ENCODE results near the gene NAA60. TPM values are rescaled to one million over a fixed set of nuclear protein-coding genes. Genes with fewer than 3 reads are reported as not detected.

The NAA60 gene
- total and polyA plus RNA-seq, 2 donors from 2014 or later: 51.6 to 66.6 TPM

DNA sequence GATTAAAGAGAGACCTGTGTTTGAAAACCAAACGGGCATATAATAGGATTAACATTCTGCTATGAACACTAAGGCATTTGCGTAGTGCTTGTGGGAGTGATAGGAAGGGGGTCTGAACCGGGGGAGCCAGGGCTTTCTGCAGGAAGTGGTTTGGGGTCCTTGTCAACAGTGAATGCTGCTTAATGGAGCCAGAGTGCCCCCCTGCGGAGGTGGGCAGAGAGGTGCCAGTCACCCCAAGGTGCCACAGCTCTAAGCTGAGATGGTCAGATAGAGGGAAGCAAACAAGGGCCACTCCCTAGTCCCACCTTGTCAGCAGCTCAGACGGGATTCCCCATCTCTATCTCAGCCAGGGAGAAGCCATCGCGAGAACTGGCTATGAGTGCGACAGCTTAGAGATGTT is 17.7 kb downstream of the NAA60 start:
- Histone ChIP-seq H3K27ac (ENCODE audit: low read depth in 2 of 2, low read length in 2 of 2) (peak overlapping the region in 1 of 2 donors; percentile 28), H3K4me3 (ENCODE audit: low read length in 3 of 3) (peak overlapping the region in 1 of 3 donors; percentile 90)
- no peak for FAIRE-seq

DNA sequence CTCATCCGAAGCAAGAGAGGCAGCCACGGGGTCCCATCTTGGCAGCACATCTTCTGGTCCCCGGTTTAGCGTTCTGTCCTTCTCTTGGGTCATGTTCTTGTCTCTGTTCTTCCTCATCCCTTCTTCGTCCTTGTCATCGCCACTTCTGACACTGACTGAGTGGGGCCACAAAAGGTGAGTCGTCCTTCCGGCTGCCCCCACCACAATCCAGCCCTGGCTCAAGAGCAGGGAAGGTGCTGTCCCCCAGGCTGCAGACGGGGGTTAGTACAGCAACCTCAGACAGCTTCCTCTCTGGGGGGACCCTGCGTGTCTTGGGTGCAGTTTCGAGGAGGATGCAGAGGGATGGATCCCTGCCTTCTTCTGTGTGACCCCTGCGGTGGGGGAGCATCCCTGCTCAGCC is 21.8 kb downstream of the NAA60 start:
- intact Hi-C loops (cut with DNase I): no loop called here
- Histone ChIP-seq H3K4me1 (ENCODE audit: control insufficient read depth in 2 of 3, insufficient read depth in 2 of 3, low read depth in 1 of 3, low read length in 3 of 3) (peaks cover 0 to 56% (median 18%) of the 10 kb centered on the region in 3 donors), H3K9me3 (ENCODE audit: control insufficient read depth in 2 of 3, insufficient read depth in 1 of 3, low read length in 3 of 3) (no peaks in the 10 kb centered on the region), H3K9ac (ENCODE audit: low read length in 3 of 3) (no peak overlapping the region), H3K27ac (ENCODE audit: low read depth in 2 of 2, low read length in 2 of 2) (no peak overlapping the region), H3K4me3 (ENCODE audit: low read length in 3 of 3) (no peak overlapping the region), H3K27me3 (ENCODE audit: control insufficient read depth, insufficient read depth, low read length) (no peaks in the 10 kb centered on the region), H3K36me3 (ENCODE audit: control insufficient read depth in 2 of 3, insufficient read depth in 3 of 3, low read length in 3 of 3) (peaks cover 2 to 16% (median 9%) of the 10 kb centered on the region in 3 donors)
- DNase-seq (peak in 1 of 5 donors; percentile 43), FAIRE-seq (no peak)
- TF ChIP-seq, protein P1, sequence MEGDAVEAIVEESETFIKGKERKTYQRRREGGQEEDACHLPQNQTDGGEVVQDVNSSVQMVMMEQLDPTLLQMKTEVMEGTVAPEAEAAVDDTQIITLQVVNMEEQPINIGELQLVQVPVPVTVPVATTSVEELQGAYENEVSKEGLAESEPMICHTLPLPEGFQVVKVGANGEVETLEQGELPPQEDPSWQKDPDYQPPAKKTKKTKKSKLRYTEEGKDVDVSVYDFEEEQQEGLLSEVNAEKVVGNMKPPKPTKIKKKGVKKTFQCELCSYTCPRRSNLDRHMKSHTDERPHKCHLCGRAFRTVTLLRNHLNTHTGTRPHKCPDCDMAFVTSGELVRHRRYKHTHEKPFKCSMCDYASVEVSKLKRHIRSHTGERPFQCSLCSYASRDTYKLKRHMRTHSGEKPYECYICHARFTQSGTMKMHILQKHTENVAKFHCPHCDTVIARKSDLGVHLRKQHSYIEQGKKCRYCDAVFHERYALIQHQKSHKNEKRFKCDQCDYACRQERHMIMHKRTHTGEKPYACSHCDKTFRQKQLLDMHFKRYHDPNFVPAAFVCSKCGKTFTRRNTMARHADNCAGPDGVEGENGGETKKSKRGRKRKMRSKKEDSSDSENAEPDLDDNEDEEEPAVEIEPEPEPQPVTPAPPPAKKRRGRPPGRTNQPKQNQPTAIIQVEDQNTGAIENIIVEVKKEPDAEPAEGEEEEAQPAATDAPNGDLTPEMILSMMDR (IDR thresholded peaks at IDR 0.05; ENCODE audit: borderline replicate concordance, extremely low read depth, insufficient read depth): no peak

More for the DNA sequence above, 17.7 kb downstream of the NAA60 start:
- H3K9ac ChIP-seq (ENCODE audit: low read length in 3 of 3): no peak overlapping the region
- peak in 1 of 5 donors; percentile 49 for DNase-seq
- TF ChIP-seq, protein P1 (IDR thresholded peaks at IDR 0.05; ENCODE audit: borderline replicate concordance, extremely low read depth, insufficient read depth): no peak
- intact Hi-C loops (cut with DNase I): no loop called here
- no peaks in the 10 kb centered on the region for H3K27me3 ChIP-seq (ENCODE audit: control insufficient read depth, insufficient read depth, low read length)
- peaks cover 7 to 46% (median 31%) of the 10 kb centered on the region in 3 donors for H3K4me1 ChIP-seq (ENCODE audit: control insufficient read depth in 2 of 3, insufficient read depth in 2 of 3, low read depth in 1 of 3, low read length in 3 of 3)
- no peaks in the 10 kb centered on the region for H3K9me3 ChIP-seq (ENCODE audit: control insufficient read depth in 2 of 3, insufficient read depth in 1 of 3, low read length in 3 of 3)
- H3K36me3 ChIP-seq (ENCODE audit: control insufficient read depth in 2 of 3, insufficient read depth in 3 of 3, low read length in 3 of 3): peaks cover 0 to 8% (median 1%) of the 10 kb centered on the region in 3 donors

DNA sequence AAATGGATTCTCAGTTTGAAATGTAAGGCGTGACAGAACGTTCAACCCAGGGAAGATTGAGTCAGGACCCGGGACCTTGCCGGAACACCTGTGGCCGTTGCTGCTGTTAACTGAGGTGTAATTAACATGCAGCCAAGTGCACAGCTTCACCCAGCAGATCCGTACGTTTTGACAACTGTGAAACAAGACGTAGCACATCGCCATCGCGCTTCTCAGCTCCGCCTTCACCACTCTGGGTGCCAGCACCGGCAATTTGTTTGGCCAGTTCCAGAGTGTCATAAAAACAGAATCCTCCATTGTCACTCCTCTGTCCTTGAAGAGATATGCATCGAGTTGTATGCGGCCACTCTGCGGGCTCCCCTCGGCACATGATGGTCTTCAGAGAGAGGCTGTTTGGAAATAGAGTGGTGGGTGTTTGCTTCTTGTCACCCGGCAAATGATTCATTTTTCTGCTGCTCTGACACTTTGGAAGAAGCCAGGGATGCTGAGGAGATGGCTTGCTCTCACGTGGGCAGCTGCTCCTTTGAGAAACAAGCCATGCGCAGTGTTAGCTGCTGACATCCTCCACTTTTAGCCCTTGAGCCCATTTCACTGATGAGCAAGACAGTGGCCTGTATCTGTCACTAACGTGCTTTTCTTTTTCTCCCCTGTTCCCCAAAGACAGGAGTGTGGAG is 22.6 kb downstream of the NAA60 start:
- no peaks in the 10 kb centered on the region for H3K9me3 ChIP-seq (ENCODE audit: control insufficient read depth in 2 of 3, insufficient read depth in 1 of 3, low read length in 3 of 3)
- peaks cover 2 to 16% (median 9%) of the 10 kb centered on the region in 3 donors for H3K36me3 ChIP-seq (ENCODE audit: control insufficient read depth in 2 of 3, insufficient read depth in 3 of 3, low read length in 3 of 3)
- TF ChIP-seq, protein P1 (IDR thresholded peaks at IDR 0.05; ENCODE audit: borderline replicate concordance, extremely low read depth, insufficient read depth): no peak
- intact Hi-C loops (cut with DNase I): no loop called here
- H3K9ac ChIP-seq (ENCODE audit: low read length in 3 of 3): no peak overlapping the region
- H3K27me3 ChIP-seq (ENCODE audit: control insufficient read depth, insufficient read depth, low read length): no peaks in the 10 kb centered on the region
- H3K27ac ChIP-seq (ENCODE audit: low read depth in 2 of 2, low read length in 2 of 2): no peak overlapping the region
- H3K4me3 ChIP-seq (ENCODE audit: low read length in 3 of 3): no peak overlapping the region
- FAIRE-seq (no peak), DNase-seq (peak in 1 of 5 donors; percentile 49)
- peaks cover 0 to 54% (median 12%) of the 10 kb centered on the region in 3 donors for H3K4me1 ChIP-seq (ENCODE audit: control insufficient read depth in 2 of 3, insufficient read depth in 2 of 3, low read depth in 1 of 3, low read length in 3 of 3)
